ENCODE measurements around the gene ELOVL1. TPM values are rescaled to one million over a fixed set of nuclear protein-coding genes. Genes with fewer than 3 reads are reported as not detected.

The ELOVL1 gene
- total and polyA plus RNA-seq, 2 of the 13 experiments (the other 11 are each of a cell fraction or from before 2014, with no cell fraction given) = 55.2 to 77.4 TPM

DNA sequence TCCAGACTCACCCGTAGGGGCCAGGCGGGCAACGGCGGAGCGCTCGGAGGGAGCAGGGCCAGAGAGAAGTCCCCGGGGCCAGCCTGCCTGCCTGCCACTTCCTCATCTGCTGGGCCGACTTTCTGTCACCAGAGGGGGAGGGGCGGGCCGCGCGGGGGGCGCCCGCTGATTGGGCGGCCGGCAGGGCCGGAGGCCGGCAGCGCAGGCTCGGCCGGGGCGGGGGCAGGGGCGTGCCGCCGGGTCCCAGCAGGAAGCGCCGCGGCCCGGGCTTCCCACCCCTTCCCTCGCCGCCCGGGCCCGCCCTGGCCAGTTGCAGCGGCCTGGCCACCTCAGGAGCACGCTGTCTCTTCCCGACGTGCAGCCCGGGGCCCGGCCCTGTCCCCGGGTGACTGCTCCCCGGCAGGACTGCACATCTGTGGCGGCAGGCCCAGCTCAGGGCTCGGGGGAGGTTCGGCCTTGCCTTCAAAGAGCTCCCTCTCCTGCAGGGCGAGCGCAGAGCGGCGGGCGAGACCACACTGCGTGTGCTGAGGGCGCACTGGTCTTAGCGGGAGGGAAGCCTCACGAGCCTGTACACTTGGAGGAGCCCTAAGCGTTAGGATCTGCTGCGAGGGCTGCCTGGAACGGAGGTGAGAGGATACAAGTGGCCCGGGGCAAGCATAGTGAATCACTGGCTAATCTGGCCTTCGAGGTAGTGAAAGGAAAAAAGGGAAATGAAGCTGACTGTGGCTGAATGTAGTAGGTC, at the start of gene ELOVL1 (continued):
- TF ChIP-seq SCMH1 (CRISPR knock-in tag; IDR thresholded peaks at IDR 0.05; ENCODE audit: borderline replicate concordance) (no peak), ZUFSP (CRISPR knock-in tag; IDR thresholded peaks at IDR 0.05; ENCODE audit: borderline replicate concordance) (no peak), ZMYM2 (CRISPR knock-in tag; IDR thresholded peaks at IDR 0.05) (0 out of 2 replicates have a peak, but pooled peaks have one; percentile 60), STAT5B (CRISPR knock-in tag; IDR thresholded peaks at IDR 0.05) (no peak), ZNF660 (CRISPR knock-in tag; IDR thresholded peaks at IDR 0.05; ENCODE audit: borderline replicate concordance, low read depth) (no peak), ZNF614 (CRISPR knock-in tag; IDR thresholded peaks at IDR 0.05; ENCODE audit: borderline replicate concordance) (peak; percentile 80; the same call in 1 of the 2 replicates), EP300 (IDR thresholded peaks at IDR 0.05; ENCODE audit: low read depth in 2 of 2, low read length in 2 of 2) (no peak), EP300 (CRISPR knock-in tag; IDR thresholded peaks at IDR 0.05; ENCODE audit: borderline replicate concordance) (0 out of 2 replicates have a peak, but pooled peaks have one; percentile 20), SAFB2 (CRISPR knock-in tag; IDR thresholded peaks at IDR 0.05; ENCODE audit: borderline replicate concordance, low read depth) (0 out of 2 replicates have a peak, but pooled peaks have one; percentile 54), ZNF253 (CRISPR knock-in tag; IDR thresholded peaks at IDR 0.05; ENCODE audit: borderline replicate concordance) (peak; percentile 87; the same call in 1 of the 2 replicates), TOE1 (CRISPR knock-in tag; IDR thresholded peaks at IDR 0.05) (0 out of 2 replicates have a peak, but pooled peaks have one; percentile 55), ZNF672 (CRISPR knock-in tag; IDR thresholded peaks at IDR 0.05) (peak; percentile 78; the same call in 1 of the 2 replicates), CBX2 (IDR thresholded peaks at IDR 0.05; ENCODE audit: low read depth, low read length) (no peak), CBX2 (CRISPR knock-in tag; IDR thresholded peaks at IDR 0.05; ENCODE audit: low read depth) (no peak), ZNF749 (CRISPR knock-in tag; IDR thresholded peaks at IDR 0.05; ENCODE audit: borderline replicate concordance) (0 out of 2 replicates have a peak, but pooled peaks have one; percentile 49), ZNF234 (CRISPR knock-in tag; conservative IDR thresholded peaks at IDR 0.05) (no peak), CHD2 (IDR thresholded peaks at IDR 0.05; ENCODE audit: low read depth, low read length) (no peak), ZNF33B (CRISPR knock-in tag; IDR thresholded peaks at IDR 0.05) (peak; percentile 98), MXD4 (CRISPR knock-in tag; IDR thresholded peaks at IDR 0.05) (peak; percentile 94), SP140L (CRISPR knock-in tag; IDR thresholded peaks at IDR 0.05; ENCODE audit: borderline replicate concordance) (no peak), HNRNPH1 (optimal IDR thresholded peaks at IDR 0.05; ENCODE audit: low read depth, low read length) (no peak), KLF13 (CRISPR knock-in tag; IDR thresholded peaks at IDR 0.05) (peak; percentile 78; the same call in 1 of the 2 replicates), ZNF709 (CRISPR knock-in tag; IDR thresholded peaks at IDR 0.05) (0 out of 2 replicates have a peak, but pooled peaks have one; percentile 49), GPN1 (CRISPR knock-in tag; IDR thresholded peaks at IDR 0.05; ENCODE audit: borderline replicate concordance) (0 out of 2 replicates have a peak, but pooled peaks have one; percentile 81)
- TF ChIP-seq, protein P1, sequence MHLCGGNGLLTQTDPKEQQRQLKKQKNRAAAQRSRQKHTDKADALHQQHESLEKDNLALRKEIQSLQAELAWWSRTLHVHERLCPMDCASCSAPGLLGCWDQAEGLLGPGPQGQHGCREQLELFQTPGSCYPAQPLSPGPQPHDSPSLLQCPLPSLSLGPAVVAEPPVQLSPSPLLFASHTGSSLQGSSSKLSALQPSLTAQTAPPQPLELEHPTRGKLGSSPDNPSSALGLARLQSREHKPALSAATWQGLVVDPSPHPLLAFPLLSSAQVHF (CRISPR knock-in tag; IDR thresholded peaks at IDR 0.05) = peak; percentile 90
- TF ChIP-seq, protein P2, sequence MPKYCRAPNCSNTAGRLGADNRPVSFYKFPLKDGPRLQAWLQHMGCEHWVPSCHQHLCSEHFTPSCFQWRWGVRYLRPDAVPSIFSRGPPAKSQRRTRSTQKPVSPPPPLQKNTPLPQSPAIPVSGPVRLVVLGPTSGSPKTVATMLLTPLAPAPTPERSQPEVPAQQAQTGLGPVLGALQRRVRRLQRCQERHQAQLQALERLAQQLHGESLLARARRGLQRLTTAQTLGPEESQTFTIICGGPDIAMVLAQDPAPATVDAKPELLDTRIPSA (CRISPR knock-in tag; IDR thresholded peaks at IDR 0.05; ENCODE audit: borderline replicate concordance) = no peak
